SIG-M5 treated with dmso at 0.1 percent for 504 hours (cell line): ENCODE measurements around the gene HYCC1.
"Not testable (repeated sequence)": the region's sequence is repeated elsewhere in the genome, so short reads cannot be mapped to it uniquely, and the experiment has no call there.

ENCODE experiments used
- DNase-seq: peaks from one replicate; lab custom pipeline; 2025; ENCODE audit not compliant: unreplicated experiment; lab: John Stamatoyannopoulos, UW

Gene HYCC1

GRCh38 chr7:22989643-22990587, 24.0 kb downstream of the HYCC1 start:
- no peak for DNase-seq

DNA sequence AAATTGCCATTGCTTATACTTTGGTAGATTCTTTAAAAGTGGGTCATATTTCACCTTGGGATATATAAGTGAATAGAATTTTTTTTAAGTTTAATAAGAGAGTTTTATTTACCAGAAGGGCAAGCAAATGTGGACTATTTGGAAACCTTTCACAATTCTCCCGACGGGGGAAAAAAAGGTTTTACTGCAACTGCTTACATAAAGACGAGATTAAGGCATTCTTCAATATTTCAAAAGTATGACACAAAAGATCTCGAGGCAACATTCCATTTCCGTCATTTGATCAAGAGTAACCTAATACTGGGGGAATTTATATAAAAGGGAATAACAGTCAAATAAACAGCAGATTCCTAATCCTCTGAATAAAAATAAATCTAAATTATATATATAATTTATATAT, 28.5 kb downstream of the HYCC1 start:
- DNase-seq, result no peak

DNA sequence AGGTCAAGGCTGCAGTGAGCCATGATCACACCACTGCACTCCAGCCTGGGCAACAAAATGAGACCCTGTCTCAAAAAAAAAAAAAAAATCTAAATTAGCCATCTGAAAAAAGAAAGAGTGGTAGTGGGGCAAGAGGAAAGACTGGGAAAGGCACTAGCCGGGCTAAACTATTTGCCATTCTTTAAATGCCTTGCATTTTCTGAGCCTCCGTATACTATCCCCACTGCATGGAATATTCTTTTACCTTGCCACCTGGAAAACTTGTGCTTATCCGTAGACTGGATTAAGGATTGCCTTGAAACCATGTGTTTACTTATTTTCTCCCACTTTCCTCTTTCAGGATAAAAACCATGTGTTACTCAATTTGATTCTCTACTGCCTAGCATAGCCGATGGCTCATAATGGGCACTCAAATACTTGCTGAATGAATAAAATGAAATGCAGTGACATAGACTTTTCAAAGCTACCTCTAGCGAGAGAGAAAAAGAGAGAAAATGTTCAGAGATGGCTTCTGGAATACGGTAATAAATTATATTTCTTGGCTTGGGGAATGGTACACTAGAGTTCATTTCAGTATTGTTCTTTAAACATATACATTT, 30.6 kb downstream of the HYCC1 start:
- no peak for DNase-seq

DNA sequence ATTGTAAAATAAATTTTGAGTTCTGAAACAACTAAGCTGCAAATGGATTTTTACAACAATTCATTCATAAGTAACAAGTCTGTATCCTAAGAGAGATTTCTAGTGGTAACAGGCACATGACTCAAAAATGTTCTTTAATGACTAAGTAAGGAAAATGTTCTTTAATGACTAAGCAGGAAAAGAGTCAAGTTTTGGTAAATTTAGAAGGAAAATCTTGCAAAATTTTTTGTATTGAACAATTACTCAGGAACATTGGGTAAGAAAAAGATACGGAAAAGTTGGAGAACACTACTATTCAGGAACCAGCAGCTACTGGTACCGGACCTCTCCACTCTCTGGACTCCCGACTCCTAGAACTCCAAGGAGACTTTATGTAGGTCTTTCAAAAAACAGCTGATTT, 33.5 kb downstream of the HYCC1 start:
- DNase-seq, result no peak

DNA sequence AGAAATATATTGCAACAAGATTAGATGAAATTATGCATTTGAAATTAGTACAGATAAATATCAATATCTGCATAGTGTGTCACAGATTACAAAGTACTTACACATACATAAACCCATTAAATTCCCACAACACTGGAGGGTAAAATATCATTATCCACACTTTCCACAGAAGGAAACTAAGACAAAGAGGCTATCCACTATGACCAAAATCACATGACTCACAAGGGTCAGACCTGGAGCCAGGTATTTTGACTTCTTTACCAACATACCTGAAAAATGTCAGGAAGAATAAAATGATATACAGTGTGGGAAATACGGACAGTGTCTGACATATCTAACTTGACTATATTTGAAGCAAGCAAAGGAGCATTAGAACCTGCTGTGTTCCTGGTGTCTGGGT, 34.1 kb downstream of the HYCC1 start:
- no peak for DNase-seq

- DNase-seq, result no peak
These were observed 34.7 kb downstream of the HYCC1 start for GRCh38 chr7:22979251-22979650.

- not testable (repeated sequence) for DNase-seq
These were observed 39.3 kb downstream of the HYCC1 start for GRCh38 chr7:22974636-22975035.

- no peak for DNase-seq
These were observed 41.7 kb downstream of the HYCC1 start for GRCh38 chr7:22972207-22972606.

DNA sequence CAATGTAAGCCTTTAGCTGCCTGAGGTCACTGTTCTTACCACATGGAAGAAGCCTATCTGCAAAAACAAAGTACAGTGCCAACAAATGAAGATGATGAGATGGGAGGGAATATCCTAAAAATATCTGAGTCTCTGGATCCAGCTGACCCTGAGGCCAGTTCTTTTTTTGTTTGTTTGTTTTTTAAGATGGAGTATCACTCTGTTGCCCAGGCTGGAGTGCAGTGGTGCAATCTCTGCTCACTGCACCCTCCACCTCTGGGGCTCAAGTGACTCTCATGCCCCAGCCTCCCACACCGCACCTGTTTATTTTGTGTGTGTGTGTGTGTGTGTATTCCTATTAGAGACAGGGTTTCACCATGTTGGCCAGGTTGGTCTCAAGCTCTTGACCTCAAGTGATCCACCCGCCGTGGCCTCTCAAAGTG, 44.9 kb downstream of the HYCC1 start:
- DNase-seq, result no peak
